KOPT-K1 (cell line): ENCODE measurements around the gene MICU1.
"Not testable (repeated sequence)": the region's sequence is repeated elsewhere in the genome, so short reads cannot be mapped to it uniquely, and the experiment has no call there.

Source experiments
- H3K27ac ChIP-seq: fragments of 200-600 bp; sonication (generic); 2 replicates; pipeline ENCODE4 v1.5.1; 2016; ENCODE audit warnings: antibody characterized with exemption, mild to moderate bottlenecking, low read depth, low read length; ENCODE audit not compliant: poor library complexity, severe bottlenecking
- H3K36me3 ChIP-seq: fragments of 200-600 bp; sonication (generic); 2 replicates; pipeline ENCODE4 v1.5.1; 2017; ENCODE audit warnings: antibody characterized with exemption, mild to moderate bottlenecking, low read length, moderate library complexity; ENCODE audit not compliant: insufficient read depth
- H3K9me3 ChIP-seq: fragments of 200-600 bp; sonication (generic); 2 replicates; pipeline ENCODE4 v1.5.1; 2017; ENCODE audit warnings: antibody characterized with exemption, low read length, mild to moderate bottlenecking; ENCODE audit not compliant: insufficient read depth, poor library complexity, severe bottlenecking

MICU1 gene

DNA sequence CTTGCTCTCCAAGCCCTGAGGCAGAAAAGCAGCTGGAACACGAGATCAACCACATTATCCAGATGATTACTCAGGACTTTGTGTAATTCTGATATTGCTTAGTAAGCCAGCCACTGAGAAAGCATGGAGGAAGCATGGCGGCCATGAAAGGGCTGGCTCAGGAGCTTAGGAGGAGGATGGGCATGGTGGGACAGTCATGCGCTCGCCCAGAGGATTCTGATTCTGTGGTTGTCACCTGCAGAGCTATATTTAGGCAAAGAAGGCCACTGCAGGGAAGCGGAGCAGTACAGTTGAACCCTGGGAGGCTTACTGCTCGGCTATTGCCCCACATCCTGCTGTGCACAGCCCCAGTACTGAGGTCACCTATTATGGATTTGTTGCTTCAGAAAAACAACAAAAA, 142.4 kb downstream of the MICU1 start:
- H3K9me3 ChIP-seq, result no peaks in the 10 kb centered on the region
- no peak overlapping the region for H3K27ac ChIP-seq
- no peaks in the 10 kb centered on the region for H3K36me3 ChIP-seq

DNA sequence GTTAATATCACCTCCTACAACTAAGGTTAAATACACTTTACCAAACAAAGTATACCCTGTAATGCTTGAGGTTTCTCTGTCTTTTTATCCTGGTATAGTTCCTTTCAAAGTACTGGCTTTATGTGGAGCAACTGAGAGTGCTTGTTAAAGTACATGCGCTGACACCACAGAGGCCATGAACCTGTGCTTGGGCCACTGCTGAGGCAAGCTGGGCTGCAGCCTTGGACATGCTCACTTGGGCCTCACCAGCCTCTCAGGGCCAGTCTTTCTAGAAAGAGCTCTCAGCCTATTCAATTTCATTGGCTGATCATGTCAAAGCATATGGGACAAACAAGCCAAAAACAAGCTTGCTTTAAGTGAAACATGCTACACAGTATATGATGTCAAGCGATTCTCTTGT, 145.0 kb downstream of the MICU1 start:
- Histone ChIP-seq H3K36me3 (peaks cover 9% of the 10 kb centered on the region; the same call in 1 of the 2 replicates), H3K9me3 (no peaks in the 10 kb centered on the region), H3K27ac (no peak overlapping the region)

DNA sequence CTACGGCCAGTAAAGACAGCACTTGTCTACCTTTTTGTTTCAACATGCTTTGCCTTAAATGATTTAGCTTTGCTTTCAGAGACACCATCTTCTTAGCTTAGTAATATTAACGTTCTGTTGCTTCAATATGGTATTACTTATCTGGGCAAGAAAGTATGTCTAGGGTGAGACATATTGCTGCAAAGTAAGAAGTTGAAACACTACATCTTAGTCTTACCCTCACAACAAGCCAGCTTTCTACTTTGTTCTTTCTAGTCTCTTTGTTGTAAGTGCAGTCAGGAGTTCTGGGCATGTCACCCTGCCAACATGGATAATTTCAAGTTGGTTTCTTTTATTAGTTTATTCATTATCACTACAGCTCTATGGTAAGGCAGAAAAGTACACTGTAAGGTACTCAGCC, 148.4 kb downstream of the MICU1 start:
- no peak overlapping the region for H3K27ac ChIP-seq
- H3K9me3 ChIP-seq, result no peaks in the 10 kb centered on the region
- H3K36me3 ChIP-seq, result peaks cover 33% of the 10 kb centered on the region

DNA sequence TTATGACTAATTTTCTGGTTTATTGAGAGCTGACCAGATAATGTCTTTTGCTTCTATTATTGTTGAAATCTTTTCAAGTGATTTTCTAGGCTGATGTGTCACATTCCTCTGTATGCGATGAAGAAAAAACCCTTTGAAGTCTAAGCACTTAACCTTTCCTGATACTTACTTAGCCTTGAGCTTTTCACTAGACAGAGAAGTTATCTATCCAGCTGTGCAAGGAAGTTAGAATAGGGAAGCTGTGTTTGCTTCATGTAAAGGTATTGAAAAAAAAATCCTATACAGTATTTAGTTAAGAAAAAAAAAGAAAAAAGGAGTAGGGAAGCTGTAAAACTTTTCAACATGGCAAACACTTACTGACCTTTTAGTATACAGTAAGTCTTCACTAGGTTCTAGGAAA, 153.6 kb downstream of the MICU1 start:
- no peak overlapping the region for H3K27ac ChIP-seq

DNA sequence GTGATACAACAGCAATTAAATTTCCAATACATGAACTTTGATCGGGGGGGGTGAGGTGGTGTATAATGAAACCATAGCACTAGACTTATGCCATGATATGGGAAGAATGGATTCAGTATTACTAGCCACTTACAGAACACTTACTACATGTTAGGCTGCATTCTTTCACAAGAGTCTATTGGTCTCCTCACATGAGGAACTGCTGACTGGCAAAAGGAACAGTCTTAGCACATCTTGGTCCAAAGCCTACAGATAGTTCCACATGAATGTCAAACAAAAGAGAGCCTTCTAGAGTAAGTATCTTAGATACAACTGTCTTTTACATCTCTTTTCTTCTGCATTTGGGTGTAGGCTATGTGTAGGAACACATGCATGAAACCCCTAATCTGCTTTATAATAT, 155.2 kb downstream of the MICU1 start:
- Histone ChIP-seq H3K9me3 (no peaks in the 10 kb centered on the region), H3K27ac (no peak overlapping the region), H3K36me3 (peaks cover 33% of the 10 kb centered on the region)

More for the DNA sequence above, 153.6 kb downstream of the MICU1 start:
- Histone ChIP-seq H3K9me3 (no peaks in the 10 kb centered on the region), H3K36me3 (peaks cover 42% of the 10 kb centered on the region)

DNA sequence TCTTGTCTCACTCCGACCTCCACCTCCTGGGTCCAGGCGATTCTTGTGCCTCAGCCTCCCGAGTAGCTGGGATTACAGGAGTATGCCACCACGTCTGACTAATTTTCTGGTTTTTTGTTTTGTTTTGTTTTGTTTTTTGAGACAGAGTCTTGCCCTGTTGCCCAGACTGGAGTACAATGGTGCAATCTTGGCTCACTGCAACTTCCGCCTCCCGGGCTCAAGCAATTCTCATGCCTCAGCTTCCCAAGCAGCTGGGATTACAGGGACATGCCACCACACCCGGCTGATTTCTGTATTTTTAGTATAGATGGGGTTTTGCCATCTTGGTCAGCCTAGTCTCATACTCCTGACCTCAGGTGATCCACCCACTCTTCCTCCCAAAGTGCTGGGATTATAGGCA, 158.8 kb downstream of the MICU1 start:
- not testable (repeated sequence) for H3K27ac ChIP-seq, H3K9me3 ChIP-seq, H3K36me3 ChIP-seq

DNA sequence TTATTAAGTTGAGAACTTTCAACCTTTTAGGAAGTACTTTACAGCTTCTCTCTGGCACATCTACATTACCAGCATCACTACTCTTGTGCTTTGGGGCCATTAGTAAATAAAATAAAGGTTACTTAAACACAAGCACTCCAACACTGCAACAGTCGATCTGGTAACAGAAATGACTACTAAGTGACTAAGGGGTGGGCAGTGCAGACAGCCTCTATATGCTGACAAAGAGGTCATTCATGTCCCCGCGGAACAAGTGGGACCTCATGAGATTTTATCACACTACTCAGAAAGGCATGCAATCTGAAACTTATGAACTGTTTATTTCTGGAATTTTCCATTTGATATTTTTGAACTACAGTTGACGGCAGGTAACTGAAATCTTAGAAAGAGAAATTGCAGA, 159.9 kb downstream of the MICU1 start:
- Histone ChIP-seq H3K27ac (no peak overlapping the region), H3K9me3 (no peaks in the 10 kb centered on the region), H3K36me3 (peaks cover under 1% of the 10 kb centered on the region; the same call in 1 of the 2 replicates)

DNA sequence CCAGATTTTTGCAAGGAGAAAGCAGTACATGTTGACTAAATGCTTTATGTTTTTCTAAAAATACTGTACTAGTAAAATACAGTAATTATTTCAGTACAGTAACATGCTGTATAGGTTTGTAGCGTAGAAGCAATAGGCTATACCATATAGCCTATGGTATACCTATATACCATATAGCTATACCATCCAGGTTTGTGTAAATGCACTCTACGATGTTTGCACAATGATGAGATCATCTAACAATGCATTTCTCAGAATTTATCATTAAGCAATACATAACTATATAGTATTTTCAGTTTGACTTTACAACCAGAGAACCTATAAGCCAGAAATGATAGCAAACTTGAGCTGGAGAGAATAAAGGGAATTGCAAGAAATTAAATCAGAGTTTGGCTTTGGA, 161.4 kb downstream of the MICU1 start:
- Histone ChIP-seq H3K36me3 (no peaks in the 10 kb centered on the region), H3K27ac (no peak overlapping the region), H3K9me3 (no peaks in the 10 kb centered on the region)

DNA sequence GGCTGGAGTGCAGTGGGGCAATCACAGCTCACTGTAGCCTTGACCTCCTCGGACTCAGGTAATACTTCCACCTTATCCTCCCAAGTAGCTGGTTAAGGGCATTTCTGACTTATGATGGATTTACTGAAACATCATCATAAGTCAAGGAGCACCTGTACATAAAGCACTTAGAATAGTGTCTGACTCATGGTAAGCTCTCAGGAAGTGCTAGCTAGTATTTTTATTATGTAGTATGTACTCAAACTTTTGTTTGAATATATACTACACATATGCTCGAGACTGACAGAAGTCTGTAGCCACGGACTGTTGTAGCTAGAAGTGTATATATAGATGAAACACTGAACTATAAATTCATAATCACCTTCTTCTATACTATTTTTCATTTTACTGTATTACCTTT, 163.6 kb downstream of the MICU1 start:
- no peak overlapping the region for H3K27ac ChIP-seq

DNA sequence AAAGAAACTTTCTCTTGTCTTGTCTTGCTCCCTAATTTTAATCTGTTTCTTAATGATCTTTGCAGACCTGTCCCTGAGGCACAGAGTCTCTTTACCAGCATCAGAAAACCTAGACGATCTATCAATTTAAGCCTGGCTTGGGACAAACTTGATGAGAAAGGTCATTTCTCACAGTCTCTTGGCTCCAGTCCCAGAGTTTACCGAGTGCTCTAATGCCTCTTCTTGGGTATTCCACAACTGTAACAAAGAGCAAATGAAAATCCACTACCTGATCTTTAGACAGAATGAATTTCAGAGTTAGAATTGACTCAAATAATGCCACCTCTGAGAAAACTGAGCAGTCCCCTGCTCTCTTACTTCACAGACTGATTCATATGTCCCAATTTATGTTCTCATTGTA, 164.8 kb downstream of the MICU1 start:
- Histone ChIP-seq H3K27ac (no peak overlapping the region), H3K36me3 (no peaks in the 10 kb centered on the region), H3K9me3 (no peaks in the 10 kb centered on the region)

More for the DNA sequence above, 163.6 kb downstream of the MICU1 start:
- Histone ChIP-seq H3K36me3 (no peaks in the 10 kb centered on the region), H3K9me3 (no peaks in the 10 kb centered on the region)

DNA sequence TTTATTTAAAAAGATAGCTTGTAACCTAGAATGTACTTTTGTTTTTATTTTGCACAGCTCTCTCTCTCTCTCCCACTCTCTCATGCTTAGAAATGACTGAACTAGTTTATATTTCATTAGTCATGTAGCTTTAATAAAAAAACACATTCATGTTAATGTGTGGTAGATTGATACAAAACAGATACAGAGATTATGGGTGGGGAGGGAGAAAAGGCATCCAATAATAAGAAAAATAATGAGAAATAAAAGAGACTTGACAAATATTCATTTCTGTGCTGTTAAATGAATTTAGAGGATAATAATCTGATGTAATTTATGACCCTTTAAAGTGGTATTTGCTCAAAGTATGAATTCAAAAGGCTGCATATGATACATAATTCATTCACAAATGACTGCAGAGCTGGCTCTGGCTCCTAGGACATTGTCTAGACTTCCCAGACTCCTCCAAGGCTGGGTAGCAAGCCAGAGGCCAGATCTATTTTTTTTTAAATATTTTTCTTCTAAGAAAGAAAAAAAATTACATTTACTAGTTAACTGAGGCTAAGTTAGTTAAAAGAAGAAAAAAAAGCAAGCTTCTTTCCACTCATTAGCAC, 165.5 kb downstream of the MICU1 start:
- no peaks in the 10 kb centered on the region for H3K9me3 ChIP-seq
- no peaks in the 10 kb centered on the region for H3K36me3 ChIP-seq
- no peak overlapping the region for H3K27ac ChIP-seq

DNA sequence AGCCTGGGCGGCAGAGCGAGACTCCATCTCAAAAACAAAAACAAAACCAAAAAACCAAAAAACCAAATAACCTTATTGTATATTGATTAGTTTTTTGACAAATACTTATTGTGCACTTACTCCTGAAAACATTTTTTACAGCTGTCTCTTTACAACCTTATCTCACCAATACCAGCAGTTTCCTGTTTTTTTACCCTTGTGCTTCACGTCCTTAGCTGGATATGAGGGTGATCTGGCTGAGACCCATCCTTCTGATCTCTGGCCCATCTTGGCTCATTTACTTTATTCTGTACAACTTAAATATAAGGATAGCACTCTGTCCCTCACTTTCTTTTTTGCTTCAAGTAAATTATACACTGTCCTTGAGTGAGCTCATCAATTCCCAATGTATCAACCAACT, 166.6 kb downstream of the MICU1 start:
- Histone ChIP-seq H3K36me3 (no peaks in the 10 kb centered on the region), H3K27ac (no peak overlapping the region)

DNA sequence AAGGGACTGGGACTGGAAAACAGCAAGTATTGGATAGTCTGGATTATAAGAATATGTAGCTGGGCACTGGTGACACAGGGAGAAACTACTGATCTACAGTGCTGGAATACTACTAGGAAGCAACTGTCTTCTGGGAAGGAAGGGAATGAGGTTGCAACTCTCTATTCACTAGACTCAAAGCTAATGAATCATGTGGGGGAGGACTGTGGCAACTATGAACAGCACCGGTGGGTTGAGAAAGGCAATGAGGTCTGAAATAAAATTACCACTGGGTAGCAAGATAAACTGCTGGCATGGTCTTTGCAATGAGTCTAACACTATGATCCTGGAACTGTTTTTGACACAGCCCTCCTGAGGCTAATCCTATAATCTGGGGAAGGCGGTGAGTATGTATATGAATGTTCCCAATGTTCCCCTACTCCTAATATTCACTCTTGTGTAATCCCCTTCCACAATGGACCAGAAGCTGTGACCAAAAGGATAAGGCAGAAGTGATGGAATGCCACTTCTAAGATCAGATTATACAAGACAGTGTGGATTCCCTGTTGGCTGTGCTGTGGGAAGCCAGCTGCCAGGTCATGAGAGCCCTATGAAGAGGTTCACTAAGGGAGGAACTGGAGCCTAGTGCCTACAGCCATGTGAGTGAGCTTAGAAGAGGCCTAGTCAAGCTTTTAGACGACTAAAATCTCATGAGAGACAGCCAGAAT, 169.8 kb downstream of the MICU1 start:
- Histone ChIP-seq H3K27ac (no peak overlapping the region), H3K36me3 (no peaks in the 10 kb centered on the region), H3K9me3 (no peaks in the 10 kb centered on the region)

More for the DNA sequence above, 166.6 kb downstream of the MICU1 start:
- no peaks in the 10 kb centered on the region for H3K9me3 ChIP-seq

DNA sequence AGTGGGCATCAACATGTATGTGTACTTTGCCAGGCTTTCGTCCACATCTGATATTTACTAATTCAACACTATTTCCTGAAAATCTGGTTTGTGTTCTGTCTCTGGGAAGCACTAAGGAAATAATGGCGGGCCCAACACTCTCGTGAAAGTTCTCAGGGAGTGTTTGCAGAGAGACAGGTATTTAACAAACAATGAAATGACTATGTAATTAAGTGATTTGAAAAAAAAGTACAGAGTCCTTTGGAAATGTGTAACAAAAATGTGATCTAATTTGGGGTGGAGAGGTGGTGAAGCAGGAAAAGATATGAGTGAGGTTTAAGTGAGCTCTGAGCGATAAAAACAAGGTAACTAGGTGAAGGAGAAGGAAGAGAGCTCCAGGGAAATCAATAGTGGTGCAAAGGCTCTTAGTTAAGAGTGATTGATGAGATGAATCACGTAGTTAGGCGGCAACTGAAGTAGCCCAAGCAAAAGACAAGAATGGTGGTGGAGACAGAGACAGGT, 175.9 kb downstream of the MICU1 start:
- Histone ChIP-seq H3K27ac (no peak overlapping the region), H3K9me3 (no peaks in the 10 kb centered on the region), H3K36me3 (no peaks in the 10 kb centered on the region)

DNA sequence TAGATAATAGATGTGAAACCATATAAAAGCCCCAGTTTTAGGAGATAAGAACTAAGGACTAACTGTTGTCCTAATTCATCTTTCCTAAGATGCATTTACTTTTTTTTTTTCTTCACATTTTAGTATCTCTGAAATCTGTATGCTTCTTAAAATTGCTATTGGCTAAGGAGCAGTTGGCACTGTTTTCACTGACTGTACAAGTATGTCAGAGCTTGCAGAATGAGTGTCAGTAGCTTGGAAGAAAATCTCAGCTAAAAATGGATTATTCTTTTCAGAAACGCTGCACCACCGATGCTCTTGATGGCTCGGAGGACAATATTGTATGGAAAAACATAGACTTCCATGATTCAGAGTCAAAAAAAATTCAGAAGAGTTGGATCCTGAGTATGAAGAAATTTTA, 180.0 kb downstream of the MICU1 start:
- H3K27ac ChIP-seq, result no peak overlapping the region
- H3K9me3 ChIP-seq, result no peaks in the 10 kb centered on the region
- no peaks in the 10 kb centered on the region for H3K36me3 ChIP-seq

DNA sequence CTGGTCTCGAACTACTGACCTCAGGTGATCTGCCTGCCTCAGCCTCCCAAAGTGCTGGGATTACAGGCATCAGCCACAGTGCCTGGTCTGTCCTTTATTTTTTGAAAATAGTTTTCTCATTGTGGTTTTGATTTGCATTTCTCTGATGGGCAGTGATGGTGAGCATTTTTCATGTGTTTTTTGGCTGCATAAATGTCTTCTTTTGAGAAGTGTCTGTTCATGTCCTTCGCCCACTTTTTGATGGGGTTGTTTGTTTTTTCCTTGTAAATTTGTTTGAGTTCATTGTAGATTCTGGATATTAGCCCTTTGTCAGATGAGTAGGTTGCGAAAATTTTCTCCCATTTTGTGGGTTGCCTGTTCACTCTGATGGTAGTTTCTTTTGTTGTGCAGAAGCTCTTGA, 182.9 kb downstream of the MICU1 start:
- H3K36me3 ChIP-seq, H3K9me3 ChIP-seq: not testable (repeated sequence)

More for the DNA sequence above, 182.9 kb downstream of the MICU1 start:
- not testable (repeated sequence) for H3K27ac ChIP-seq
